ENCODE results near the gene NOTCH1.

Gene NOTCH1

GRCh38 chr9:136510561-136510960 lies 35.3 kb downstream of the NOTCH1 start:
- Histone ChIP-seq H3K79me2 (ENCODE audit: insufficient read depth, low read length) (no peaks in the 10 kb centered on the region), H3K9ac (ENCODE audit: low read length) (no peak overlapping the region), H3K9me2 (replicated peaks; ENCODE audit: insufficient read depth, low read length) (no peaks in the 10 kb centered on the region), H3K27me3 (ENCODE audit: low read length) (no peaks in the 10 kb centered on the region), H2AFZ (ENCODE audit: low read depth, low read length, severe bottlenecking) (no peak overlapping the region), H3K36me3 (ENCODE audit: low read length) (no peaks in the 10 kb centered on the region), H3K4me3 (ENCODE audit: insufficient read depth, low read length, poor library complexity, severe bottlenecking) (no peak overlapping the region), H3F3A (ENCODE audit: insufficient read depth) (no peaks in the 10 kb centered on the region), H3K9me3 (ENCODE audit: insufficient read depth, low read length) (no peaks in the 10 kb centered on the region), H4K20me1 (ENCODE audit: low read depth, low read length) (no peaks in the 10 kb centered on the region), H3K4me2 (ENCODE audit: low read depth, low read length, poor library complexity, severe bottlenecking) (no peak overlapping the region), H3K27ac (ENCODE audit: low read depth, low read length) (no peak overlapping the region)
- no peak for TF ChIP-seq CTCF (IDR thresholded peaks at IDR 0.05; ENCODE audit: insufficient read depth, low read length, poor library complexity, severe bottlenecking)

GRCh38 chr9:136509549-136509948 lies 36.3 kb downstream of the NOTCH1 start:
- H4K20me1 ChIP-seq (ENCODE audit: low read depth, low read length): no peaks in the 10 kb centered on the region
- no peaks in the 10 kb centered on the region for H3F3A ChIP-seq (ENCODE audit: insufficient read depth)
- H3K27ac ChIP-seq (ENCODE audit: low read depth, low read length): no peak overlapping the region
- H3K36me3 ChIP-seq (ENCODE audit: low read length): no peaks in the 10 kb centered on the region
- no peak overlapping the region for H3K9ac ChIP-seq (ENCODE audit: low read length)
- H3K9me2 ChIP-seq (replicated peaks; ENCODE audit: insufficient read depth, low read length): no peaks in the 10 kb centered on the region
- no peak overlapping the region for H2AFZ ChIP-seq (ENCODE audit: low read depth, low read length, severe bottlenecking)
- no peaks in the 10 kb centered on the region for H3K79me2 ChIP-seq (ENCODE audit: insufficient read depth, low read length)
- H3K4me2 ChIP-seq (ENCODE audit: low read depth, low read length, poor library complexity, severe bottlenecking): no peak overlapping the region
- H3K4me3 ChIP-seq (ENCODE audit: insufficient read depth, low read length, poor library complexity, severe bottlenecking): no peak overlapping the region
- H3K27me3 ChIP-seq (ENCODE audit: low read length): no peaks in the 10 kb centered on the region
- no peaks in the 10 kb centered on the region for H3K9me3 ChIP-seq (ENCODE audit: insufficient read depth, low read length)
- TF ChIP-seq EZH2phosphoT487 (conservative IDR thresholded peaks at IDR 0.05; ENCODE audit: low read length): no peak
- TF ChIP-seq CTCF (IDR thresholded peaks at IDR 0.05; ENCODE audit: insufficient read depth, low read length, poor library complexity, severe bottlenecking): no peak

- Histone ChIP-seq H3K79me2 (ENCODE audit: insufficient read depth, low read length) (no peaks in the 10 kb centered on the region), H3K36me3 (ENCODE audit: low read length) (no peaks in the 10 kb centered on the region), H3K9me2 (replicated peaks; ENCODE audit: insufficient read depth, low read length) (no peaks in the 10 kb centered on the region), H3K9ac (ENCODE audit: low read length) (no peak overlapping the region), H3K9me3 (ENCODE audit: insufficient read depth, low read length) (no peaks in the 10 kb centered on the region), H4K20me1 (ENCODE audit: low read depth, low read length) (no peaks in the 10 kb centered on the region), H3K27ac (ENCODE audit: low read depth, low read length) (no peak overlapping the region), H2AFZ (ENCODE audit: low read depth, low read length, severe bottlenecking) (no peak overlapping the region), H3F3A (ENCODE audit: insufficient read depth) (no peaks in the 10 kb centered on the region), H3K4me2 (ENCODE audit: low read depth, low read length, poor library complexity, severe bottlenecking) (no peak overlapping the region), H3K4me3 (ENCODE audit: insufficient read depth, low read length, poor library complexity, severe bottlenecking) (no peak overlapping the region), H3K27me3 (ENCODE audit: low read length) (no peaks in the 10 kb centered on the region)
- TF ChIP-seq EZH2phosphoT487 (conservative IDR thresholded peaks at IDR 0.05; ENCODE audit: low read length) (no peak), CTCF (IDR thresholded peaks at IDR 0.05; ENCODE audit: insufficient read depth, low read length, poor library complexity, severe bottlenecking) (no peak)
Measured at GRCh38 chr9:136508729-136509500, 36.9 kb downstream of the NOTCH1 start.
